ENCODE measurements around the gene NACAD.

DNA sequence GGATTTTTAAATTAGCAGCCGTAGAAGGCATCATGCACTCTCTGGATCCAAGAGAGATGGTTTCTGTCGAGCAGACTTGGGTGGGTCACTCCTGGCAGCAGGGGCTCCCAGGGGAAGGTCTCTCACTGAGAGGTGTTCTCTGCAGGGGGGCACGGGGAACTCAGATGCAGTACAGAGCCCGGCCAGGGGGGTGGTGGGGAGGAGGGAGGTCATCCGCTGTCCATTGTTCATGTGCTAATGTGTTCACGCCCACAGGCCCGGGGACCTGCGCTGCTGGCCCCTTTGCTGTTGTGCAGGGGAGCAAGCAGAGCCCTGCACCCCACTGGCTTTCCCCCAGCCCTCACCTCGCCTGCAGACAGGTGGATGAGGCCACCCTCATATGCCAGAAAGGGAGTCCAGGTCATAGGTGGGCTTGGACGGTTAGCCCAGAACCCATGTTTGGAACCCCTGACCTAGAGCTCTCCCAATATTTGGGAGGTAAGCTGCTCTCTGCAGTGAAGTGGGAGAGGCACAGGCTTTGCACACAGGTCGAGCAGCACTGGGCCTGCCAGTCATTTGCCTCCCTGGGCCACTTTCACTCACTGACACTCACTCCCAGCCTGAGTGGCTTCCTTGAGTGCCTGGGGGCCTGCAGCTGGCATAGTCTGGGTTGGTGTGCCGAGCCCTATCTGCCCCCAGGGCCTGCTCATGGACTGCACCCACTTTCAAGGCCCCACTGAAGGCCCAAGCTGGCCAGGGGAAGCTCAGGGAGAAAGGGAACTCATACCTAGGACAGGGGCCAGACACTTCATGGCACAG lies 35.3 kb upstream of the NACAD start:
- TF ChIP-seq, protein P1, sequence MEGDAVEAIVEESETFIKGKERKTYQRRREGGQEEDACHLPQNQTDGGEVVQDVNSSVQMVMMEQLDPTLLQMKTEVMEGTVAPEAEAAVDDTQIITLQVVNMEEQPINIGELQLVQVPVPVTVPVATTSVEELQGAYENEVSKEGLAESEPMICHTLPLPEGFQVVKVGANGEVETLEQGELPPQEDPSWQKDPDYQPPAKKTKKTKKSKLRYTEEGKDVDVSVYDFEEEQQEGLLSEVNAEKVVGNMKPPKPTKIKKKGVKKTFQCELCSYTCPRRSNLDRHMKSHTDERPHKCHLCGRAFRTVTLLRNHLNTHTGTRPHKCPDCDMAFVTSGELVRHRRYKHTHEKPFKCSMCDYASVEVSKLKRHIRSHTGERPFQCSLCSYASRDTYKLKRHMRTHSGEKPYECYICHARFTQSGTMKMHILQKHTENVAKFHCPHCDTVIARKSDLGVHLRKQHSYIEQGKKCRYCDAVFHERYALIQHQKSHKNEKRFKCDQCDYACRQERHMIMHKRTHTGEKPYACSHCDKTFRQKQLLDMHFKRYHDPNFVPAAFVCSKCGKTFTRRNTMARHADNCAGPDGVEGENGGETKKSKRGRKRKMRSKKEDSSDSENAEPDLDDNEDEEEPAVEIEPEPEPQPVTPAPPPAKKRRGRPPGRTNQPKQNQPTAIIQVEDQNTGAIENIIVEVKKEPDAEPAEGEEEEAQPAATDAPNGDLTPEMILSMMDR (IDR thresholded peaks at IDR 0.05), result no peak
- TF ChIP-seq POLR2A (IDR thresholded peaks at IDR 0.05), result no peak
